BJ (cell line): ENCODE data around the gene COL18A1. TPM values are rescaled to one million over a fixed set of nuclear protein-coding genes. Genes with fewer than 3 reads are reported as not detected.

Experiments
- CTCF ChIA-PET: fragments of 350-600 bp; formaldehyde crosslinking; extraction: SDS; loops from one replicate; lab custom pipeline; 2021; ENCODE audit warnings: antibody characterized with exemption, inconsistent platforms; lab: Yijun Ruan, JAX
- POLR2A ChIA-PET: fragments of 300-600 bp; sonication (Branson Sonifier 250); formaldehyde crosslinking; extraction: SDS; loops from one replicate; lab custom pipeline; 2021; ENCODE audit warnings: antibody characterized with exemption; lab: Charles Lee
- DNase-seq: peaks from one replicate; pipeline ENCODE4 v3.0.0-alpha.2; 2011; ENCODE audit warnings: low read depth
- H3K27me3 ChIP-seq: 2 replicates; pipeline ENCODE4 v1.6.0; 2011; ENCODE audit warnings: low read length; ENCODE audit not compliant: control insufficient read depth, insufficient read depth
- H3K36me3 ChIP-seq: 2 replicates; pipeline ENCODE4 v1.5.1; 2011; ENCODE audit warnings: low read length; ENCODE audit not compliant: control insufficient read depth, insufficient read depth
- H3K4me3 ChIP-seq: 2 replicates; pipeline ENCODE4 v1.5.1; 2011; ENCODE audit warnings: low read depth, mild to moderate bottlenecking, control low read depth, low read length
- CTCF ChIP-seq: IDR thresholded peaks from 2 replicates; pipeline ENCODE4 v1.5.1; 2011; ENCODE audit warnings: low read depth, mild to moderate bottlenecking, control low read depth, inconsistent platforms, low read length, moderate library complexity; ENCODE audit not compliant: insufficient read depth
- polyA plus RNA-seq: library from polyadenylated mRNA; depleted of rRNA; stranded (reverse); fragments of >200 nt; gene quantifications from 2 replicates; pipeline ENCODE4 v1.2.3, GENCODE V29; 2011

Gene COL18A1
- polyA plus RNA-seq, 1 experiment: 99.7 TPM

DNA sequence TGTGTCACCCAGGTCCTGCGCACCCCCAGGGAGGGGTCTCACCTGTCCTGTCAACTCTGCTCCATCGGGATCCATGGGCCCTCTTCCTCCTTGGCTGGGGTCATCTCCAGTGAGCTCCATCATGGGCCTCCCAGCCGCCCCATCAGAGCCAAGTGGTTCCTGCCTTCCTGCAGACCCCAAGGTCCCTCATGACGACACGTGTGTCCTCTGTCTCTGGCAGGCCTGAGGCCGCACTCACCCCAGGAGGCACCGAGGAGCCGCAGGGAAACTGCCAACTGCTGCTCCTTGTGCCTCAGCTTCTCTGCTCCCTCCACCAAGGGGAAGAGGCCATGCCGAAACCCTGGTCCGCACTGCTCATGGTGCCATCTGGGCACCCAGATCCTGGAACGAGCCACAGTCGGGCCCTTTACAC is 46.8 kb downstream of the COL18A1 start:
- no peak for TF ChIP-seq CTCF
- no peak for DNase-seq
- no peaks in the 10 kb centered on the region for H3K27me3 ChIP-seq
- no peak overlapping the region for H3K4me3 ChIP-seq
- H3K36me3 ChIP-seq: no peaks in the 10 kb centered on the region; the same call in 1 of the 2 replicates
- ChIA-PET CTCF (interaction anchor here (4.4 kb wide), 1 partner anchor 11 kb away, joined by 18 read pairs; no protein-coding TSS in a partner anchor), POLR2A (no interaction called here)

DNA sequence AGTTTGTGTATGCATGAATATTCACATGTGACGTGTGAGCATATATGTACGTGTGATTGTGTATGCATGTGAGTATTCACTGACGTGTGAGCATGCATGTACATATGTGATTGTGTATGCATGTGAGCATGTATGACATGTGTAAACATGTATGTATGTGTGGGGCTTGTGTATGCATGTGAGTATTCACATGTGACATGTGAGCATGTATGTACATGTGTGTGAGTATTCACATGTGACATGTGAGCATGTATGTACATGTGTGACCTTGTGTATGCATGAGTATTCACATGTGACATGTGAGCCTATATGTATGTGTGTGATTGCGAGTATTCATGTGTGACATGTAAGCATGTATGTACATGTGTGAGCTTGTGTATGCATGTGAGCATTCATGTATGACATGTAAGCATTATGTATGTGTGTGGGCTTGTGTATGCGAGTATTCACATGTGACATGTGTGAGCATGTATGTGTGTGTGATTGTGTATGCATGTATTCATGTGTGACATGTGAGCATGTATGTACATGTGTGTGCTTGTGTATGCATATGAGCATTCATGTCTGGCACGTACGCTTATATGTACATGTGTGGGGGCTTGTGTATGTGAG is 47.8 kb downstream of the COL18A1 start:
- CTCF ChIA-PET: interaction anchor here (0.6 to 4.4 kb wide), 4 partner anchors 12 to 312 kb away, joined by 3 to 18 read pairs (median 8); no protein-coding TSS in a partner anchor
- H3K36me3 ChIP-seq: no peaks in the 10 kb centered on the region; the same call in 1 of the 2 replicates
- no peak for DNase-seq
- POLR2A ChIA-PET: no interaction called here
- no peaks in the 10 kb centered on the region for H3K27me3 ChIP-seq
- H3K4me3 ChIP-seq: no peak overlapping the region
- no peak for TF ChIP-seq CTCF

- POLR2A ChIA-PET: no interaction called here
- Histone ChIP-seq H3K27me3 (no peaks in the 10 kb centered on the region), H3K4me3 (no peak overlapping the region), H3K36me3 (no peaks in the 10 kb centered on the region; the same call in 1 of the 2 replicates)
- no peak for DNase-seq
- TF ChIP-seq CTCF: no peak
- CTCF ChIA-PET: interaction anchor here (0.7 to 1.6 kb wide), 4 partner anchors 13 to 317 kb away, joined by 3 to 10 read pairs (median 6); no protein-coding TSS in a partner anchor
These were observed 48.5 kb downstream of the COL18A1 start for GRCh38 chr21:45453308-45453950.

- Histone ChIP-seq H3K27me3 (no peaks in the 10 kb centered on the region), H3K36me3 (no peaks in the 10 kb centered on the region; the same call in 1 of the 2 replicates), H3K4me3 (no peak overlapping the region)
- TF ChIP-seq CTCF: peak; percentile 9; the same call in 1 of the 2 replicates
- ChIA-PET POLR2A (no interaction called here), CTCF (interaction anchor here (0.7 to 1.6 kb wide), 3 partner anchors 14 to 318 kb away, joined by 3 to 10 read pairs (median 7); no protein-coding TSS in a partner anchor)
- no peak for DNase-seq
These were observed 49.3 kb downstream of the COL18A1 start for GRCh38 chr21:45454060-45454925.
